ENCODE measurements around the gene PIGU.

The PIGU gene

DNA sequence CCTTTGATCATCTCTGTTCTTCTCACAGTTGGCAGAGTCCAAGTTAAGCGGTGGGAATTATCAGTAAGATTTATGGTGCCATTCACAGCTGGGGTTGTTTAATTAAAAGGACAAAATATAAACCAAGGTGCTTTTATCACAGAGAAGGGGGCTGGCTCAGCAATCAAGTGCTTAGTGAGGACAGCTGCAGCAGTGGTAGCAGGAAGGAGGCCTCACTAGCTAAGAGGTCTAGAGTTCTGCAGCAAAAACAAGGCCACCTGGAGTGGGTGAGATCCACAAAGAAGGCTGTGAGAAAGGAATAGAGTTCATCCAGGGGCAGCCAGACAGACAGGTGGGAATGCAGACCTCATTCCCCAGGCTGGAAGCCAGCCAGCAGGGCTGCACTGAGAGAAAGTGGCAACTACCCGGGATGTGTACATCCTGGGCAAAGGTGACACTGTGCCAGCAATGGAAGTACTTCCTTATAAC, 37.1 kb downstream of the PIGU start:
- Histone ChIP-seq H3K36me3 (ENCODE audit: control insufficient read depth in 2 of 2, insufficient read depth in 2 of 2, low read length in 2 of 2) (no peaks in the 10 kb centered on the region), H3K27ac (ENCODE audit: low read depth in 2 of 2, low read length in 2 of 2) (peak overlapping the region; percentile 73 to 88)

DNA sequence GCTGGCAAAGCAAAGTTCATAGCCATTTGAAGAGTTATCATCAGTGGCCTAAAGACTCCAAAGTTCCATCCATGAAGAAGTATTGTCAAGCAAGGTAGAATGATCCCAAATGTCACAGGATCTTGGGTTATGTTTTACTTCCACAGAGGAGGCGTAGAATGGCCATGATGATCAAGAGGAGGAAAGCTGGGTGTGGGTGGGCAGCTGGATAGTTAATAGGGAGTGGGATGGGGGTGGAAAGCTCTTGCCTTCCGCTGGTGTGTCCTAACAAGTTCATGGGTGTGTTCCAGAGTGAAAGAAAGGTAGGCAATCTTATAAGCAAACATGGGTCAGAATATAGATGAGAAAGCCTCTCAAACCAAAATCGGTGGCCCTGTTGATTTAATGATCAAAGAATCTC, 38.4 kb downstream of the PIGU start:
- H3K9me3 ChIP-seq (ENCODE audit: control insufficient read depth in 2 of 2, low read length in 2 of 2): no peaks in the 10 kb centered on the region
- no peaks in the 10 kb centered on the region for H3K27me3 ChIP-seq (ENCODE audit: control insufficient read depth in 2 of 2, insufficient read depth in 2 of 2, low read length in 2 of 2)
- peaks cover 30 to 56% of the 10 kb centered on the region in 2 donors for H3K4me1 ChIP-seq (ENCODE audit: control insufficient read depth in 2 of 2, insufficient read depth in 2 of 2, low read length in 2 of 2)
- peak overlapping the region; percentile 31 to 66 for H3K27ac ChIP-seq (ENCODE audit: low read depth in 2 of 2, low read length in 2 of 2)
- no peak overlapping the region for H3K4me3 ChIP-seq (ENCODE audit: low read length in 2 of 2)
- H3K9ac ChIP-seq (ENCODE audit: low read depth in 1 of 2, low read length in 2 of 2): no peak overlapping the region
- no peaks in the 10 kb centered on the region for H3K36me3 ChIP-seq (ENCODE audit: control insufficient read depth in 2 of 2, insufficient read depth in 2 of 2, low read length in 2 of 2)

More for the DNA sequence above, 37.1 kb downstream of the PIGU start:
- H3K9me3 ChIP-seq (ENCODE audit: control insufficient read depth in 2 of 2, low read length in 2 of 2): no peaks in the 10 kb centered on the region
- H3K4me3 ChIP-seq (ENCODE audit: low read length in 2 of 2): peak overlapping the region; percentile 37 to 42
- H3K9ac ChIP-seq (ENCODE audit: low read depth in 1 of 2, low read length in 2 of 2): peak overlapping the region in 1 of 2 donors; percentile 61
- H3K27me3 ChIP-seq (ENCODE audit: control insufficient read depth in 2 of 2, insufficient read depth in 2 of 2, low read length in 2 of 2): no peaks in the 10 kb centered on the region
- H3K4me1 ChIP-seq (ENCODE audit: control insufficient read depth in 2 of 2, insufficient read depth in 2 of 2, low read length in 2 of 2): peaks cover 27 to 45% of the 10 kb centered on the region in 2 donors

DNA sequence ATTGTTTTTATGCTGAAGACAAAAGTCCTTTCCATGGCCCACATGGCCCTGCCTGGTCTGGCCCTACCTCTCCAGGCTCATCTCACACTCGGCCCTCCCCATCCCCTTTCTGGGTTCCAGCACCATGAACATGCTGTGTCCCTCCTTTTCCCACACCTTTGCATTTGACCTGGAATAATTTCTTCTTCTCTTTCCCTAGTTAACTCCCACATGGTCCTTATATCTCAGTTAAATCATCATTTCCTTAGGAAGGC, 38.9 kb downstream of the PIGU start:
- Histone ChIP-seq H3K4me1 (ENCODE audit: control insufficient read depth in 2 of 2, insufficient read depth in 2 of 2, low read length in 2 of 2) (peaks cover 33 to 62% of the 10 kb centered on the region in 2 donors), H3K36me3 (ENCODE audit: control insufficient read depth in 2 of 2, insufficient read depth in 2 of 2, low read length in 2 of 2) (no peaks in the 10 kb centered on the region), H3K9ac (ENCODE audit: low read depth in 1 of 2, low read length in 2 of 2) (no peak overlapping the region), H3K4me3 (ENCODE audit: low read length in 2 of 2) (no peak overlapping the region), H3K27ac (ENCODE audit: low read depth in 2 of 2, low read length in 2 of 2) (peak overlapping the region; percentile 54 to 66), H3K27me3 (ENCODE audit: control insufficient read depth in 2 of 2, insufficient read depth in 2 of 2, low read length in 2 of 2) (no peaks in the 10 kb centered on the region), H3K9me3 (ENCODE audit: control insufficient read depth in 2 of 2, low read length in 2 of 2) (no peaks in the 10 kb centered on the region)

DNA sequence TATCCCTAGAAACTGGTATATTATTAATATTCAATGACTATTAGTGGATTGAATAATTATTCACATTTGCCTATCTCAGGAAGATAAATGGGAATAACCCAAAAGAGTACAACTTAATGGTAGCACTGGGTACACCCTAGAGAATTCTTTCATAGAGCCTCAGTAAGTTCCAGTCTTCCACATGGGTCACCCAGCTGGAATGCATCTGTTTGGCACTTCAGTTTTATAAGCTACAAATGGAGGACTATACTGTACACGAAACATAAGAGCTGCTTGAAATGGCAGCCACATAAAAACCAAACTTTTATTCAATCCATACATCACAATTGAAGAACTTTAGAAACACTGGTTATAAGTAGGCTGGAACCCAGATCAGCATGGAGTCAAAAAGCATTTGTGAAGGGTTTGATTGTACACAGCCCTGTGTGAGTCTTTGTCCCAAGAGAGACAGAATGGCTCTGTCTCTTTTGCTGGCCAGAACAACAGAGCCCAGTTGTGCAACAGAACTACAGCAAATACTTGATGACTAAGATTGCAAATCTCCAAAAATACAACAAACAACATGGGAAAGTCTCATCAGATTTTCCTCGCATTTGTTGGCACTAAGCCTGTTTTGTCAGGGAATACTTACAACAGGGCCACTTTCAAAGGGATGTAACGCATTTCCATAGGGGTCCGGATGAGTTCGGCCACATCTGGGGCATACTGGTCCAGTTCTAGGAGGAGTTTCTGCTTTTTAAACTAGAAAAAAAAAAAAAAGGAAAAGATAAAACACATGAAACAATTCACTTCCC, 39.5 kb downstream of the PIGU start:
- no peaks in the 10 kb centered on the region for H3K27me3 ChIP-seq (ENCODE audit: control insufficient read depth in 2 of 2, insufficient read depth in 2 of 2, low read length in 2 of 2)
- no peaks in the 10 kb centered on the region for H3K36me3 ChIP-seq (ENCODE audit: control insufficient read depth in 2 of 2, insufficient read depth in 2 of 2, low read length in 2 of 2)
- peaks cover 33 to 62% of the 10 kb centered on the region in 2 donors for H3K4me1 ChIP-seq (ENCODE audit: control insufficient read depth in 2 of 2, insufficient read depth in 2 of 2, low read length in 2 of 2)
- no peak overlapping the region for H3K4me3 ChIP-seq (ENCODE audit: low read length in 2 of 2)
- no peaks in the 10 kb centered on the region for H3K9me3 ChIP-seq (ENCODE audit: control insufficient read depth in 2 of 2, low read length in 2 of 2)
- no peak overlapping the region for H3K9ac ChIP-seq (ENCODE audit: low read depth in 1 of 2, low read length in 2 of 2)
- H3K27ac ChIP-seq (ENCODE audit: low read depth in 2 of 2, low read length in 2 of 2): peak overlapping the region; percentile 54 to 66

DNA sequence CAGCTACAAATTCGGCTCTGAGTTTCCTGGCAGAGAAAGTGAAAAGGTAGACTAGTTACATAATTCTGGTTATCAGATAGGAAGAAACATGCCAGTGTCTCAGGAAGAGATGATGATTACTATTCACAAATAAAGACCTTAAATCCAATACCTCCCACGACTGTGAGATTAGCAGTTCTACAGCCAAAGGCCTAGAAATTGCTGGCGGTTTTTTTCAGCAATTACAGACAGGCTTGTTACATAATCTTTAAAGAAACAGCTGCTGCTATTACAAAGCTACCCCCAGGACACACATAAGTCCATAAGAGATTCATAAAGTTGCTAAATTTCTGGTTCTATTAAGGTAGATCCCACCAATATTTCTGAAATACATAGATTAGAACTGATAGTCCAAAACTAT, 40.2 kb downstream of the PIGU start:
- H3K4me1 ChIP-seq (ENCODE audit: control insufficient read depth in 2 of 2, insufficient read depth in 2 of 2, low read length in 2 of 2): peaks cover 31 to 56% of the 10 kb centered on the region in 2 donors
- H3K9ac ChIP-seq (ENCODE audit: low read depth in 1 of 2, low read length in 2 of 2): no peak overlapping the region
- no peaks in the 10 kb centered on the region for H3K27me3 ChIP-seq (ENCODE audit: control insufficient read depth in 2 of 2, insufficient read depth in 2 of 2, low read length in 2 of 2)
- no peaks in the 10 kb centered on the region for H3K9me3 ChIP-seq (ENCODE audit: control insufficient read depth in 2 of 2, low read length in 2 of 2)
- no peaks in the 10 kb centered on the region for H3K36me3 ChIP-seq (ENCODE audit: control insufficient read depth in 2 of 2, insufficient read depth in 2 of 2, low read length in 2 of 2)
- H3K4me3 ChIP-seq (ENCODE audit: low read length in 2 of 2): no peak overlapping the region
- H3K27ac ChIP-seq (ENCODE audit: low read depth in 2 of 2, low read length in 2 of 2): peak overlapping the region; percentile 13 to 46

DNA sequence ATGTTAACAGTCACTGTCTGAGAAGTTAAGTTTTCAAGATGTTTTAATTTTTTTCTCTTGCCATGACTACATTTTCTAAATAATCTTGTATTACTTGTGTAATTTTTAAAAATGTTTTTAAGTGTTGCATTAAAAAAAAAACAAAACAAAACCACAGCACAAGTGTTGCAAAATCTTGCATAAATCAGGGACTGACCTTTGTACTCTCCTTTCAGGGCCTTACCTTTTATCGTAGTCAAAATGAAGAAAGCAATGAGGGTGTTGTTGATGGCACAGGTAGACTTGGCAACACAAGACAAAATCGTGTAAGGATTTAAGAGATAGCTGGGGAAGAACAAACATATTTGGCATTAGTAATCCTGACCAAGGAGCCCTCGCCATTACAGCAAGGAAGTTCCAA, 42.5 kb downstream of the PIGU start:
- Histone ChIP-seq H3K4me1 (ENCODE audit: control insufficient read depth in 2 of 2, insufficient read depth in 2 of 2, low read length in 2 of 2) (peaks cover 15 to 37% of the 10 kb centered on the region in 2 donors), H3K36me3 (ENCODE audit: control insufficient read depth in 2 of 2, insufficient read depth in 2 of 2, low read length in 2 of 2) (no peaks in the 10 kb centered on the region), H3K9ac (ENCODE audit: low read depth in 1 of 2, low read length in 2 of 2) (no peak overlapping the region), H3K27me3 (ENCODE audit: control insufficient read depth in 2 of 2, insufficient read depth in 2 of 2, low read length in 2 of 2) (no peaks in the 10 kb centered on the region), H3K9me3 (ENCODE audit: control insufficient read depth in 2 of 2, low read length in 2 of 2) (no peaks in the 10 kb centered on the region), H3K27ac (ENCODE audit: low read depth in 2 of 2, low read length in 2 of 2) (peak overlapping the region; percentile 18 to 63), H3K4me3 (ENCODE audit: low read length in 2 of 2) (no peak overlapping the region)

DNA sequence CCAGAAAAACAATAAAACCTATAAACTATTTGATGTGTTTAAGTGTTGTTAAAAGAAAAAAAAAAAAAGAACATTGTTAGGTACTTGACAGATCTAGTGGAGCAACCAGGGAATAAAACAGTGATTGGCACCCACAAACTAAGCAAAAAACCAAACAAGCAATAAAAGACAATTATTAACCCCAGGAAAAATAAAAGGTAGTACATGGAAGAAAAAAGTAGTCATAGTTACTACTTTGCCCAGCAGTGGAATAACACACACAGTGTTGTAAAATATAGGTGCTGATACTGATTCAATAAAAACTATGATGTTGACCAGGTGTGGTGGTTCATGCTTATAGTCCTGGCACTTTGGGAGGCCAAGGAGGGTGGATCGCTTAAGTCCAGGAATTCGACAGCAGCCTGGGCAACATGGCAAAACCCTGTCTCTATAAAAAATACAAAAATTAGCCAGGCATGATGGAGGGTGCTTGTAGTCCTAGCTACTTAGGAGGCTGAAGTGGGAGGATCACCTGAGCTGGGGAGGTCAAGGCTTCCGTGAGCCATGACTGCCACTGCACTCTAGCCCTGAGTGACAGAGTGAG, 43.9 kb downstream of the PIGU start:
- peak overlapping the region; percentile 56 to 75 for H3K27ac ChIP-seq (ENCODE audit: low read depth in 2 of 2, low read length in 2 of 2)
- no peaks in the 10 kb centered on the region for H3K36me3 ChIP-seq (ENCODE audit: control insufficient read depth in 2 of 2, insufficient read depth in 2 of 2, low read length in 2 of 2)
- no peak overlapping the region for H3K9ac ChIP-seq (ENCODE audit: low read depth in 1 of 2, low read length in 2 of 2)
- H3K27me3 ChIP-seq (ENCODE audit: control insufficient read depth in 2 of 2, insufficient read depth in 2 of 2, low read length in 2 of 2): no peaks in the 10 kb centered on the region
- H3K4me3 ChIP-seq (ENCODE audit: low read length in 2 of 2): no peak overlapping the region
- peaks cover 12 to 25% of the 10 kb centered on the region in 2 donors for H3K4me1 ChIP-seq (ENCODE audit: control insufficient read depth in 2 of 2, insufficient read depth in 2 of 2, low read length in 2 of 2)
- no peaks in the 10 kb centered on the region for H3K9me3 ChIP-seq (ENCODE audit: control insufficient read depth in 2 of 2, low read length in 2 of 2)

DNA sequence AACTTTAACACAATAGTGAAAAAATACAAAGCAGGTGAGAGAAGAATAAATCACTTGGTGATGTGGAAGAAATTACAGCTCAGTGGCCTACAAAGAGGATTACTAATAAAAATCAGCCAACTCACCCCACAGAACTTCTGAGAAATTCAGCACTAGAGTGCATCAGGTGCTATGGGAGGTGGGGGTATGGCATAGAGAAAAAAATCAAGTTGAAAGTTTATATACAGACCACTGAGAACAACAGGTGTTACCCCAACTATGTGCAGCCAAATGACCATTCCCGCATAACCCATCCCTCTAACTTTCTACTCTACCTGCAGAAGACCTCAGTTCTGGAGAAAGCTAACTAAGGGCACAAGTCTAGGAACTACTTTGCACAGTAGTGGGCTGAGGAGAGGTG, 47.0 kb downstream of the PIGU start:
- Histone ChIP-seq H3K36me3 (ENCODE audit: control insufficient read depth in 2 of 2, insufficient read depth in 2 of 2, low read length in 2 of 2) (no peaks in the 10 kb centered on the region), H3K9ac (ENCODE audit: low read depth in 1 of 2, low read length in 2 of 2) (no peak overlapping the region), H3K27me3 (ENCODE audit: control insufficient read depth in 2 of 2, insufficient read depth in 2 of 2, low read length in 2 of 2) (no peaks in the 10 kb centered on the region), H3K4me3 (ENCODE audit: low read length in 2 of 2) (no peak overlapping the region), H3K27ac (ENCODE audit: low read depth in 2 of 2, low read length in 2 of 2) (no peak overlapping the region), H3K4me1 (ENCODE audit: control insufficient read depth in 2 of 2, insufficient read depth in 2 of 2, low read length in 2 of 2) (peaks cover 9 to 26% of the 10 kb centered on the region in 2 donors), H3K9me3 (ENCODE audit: control insufficient read depth in 2 of 2, low read length in 2 of 2) (no peaks in the 10 kb centered on the region)

DNA sequence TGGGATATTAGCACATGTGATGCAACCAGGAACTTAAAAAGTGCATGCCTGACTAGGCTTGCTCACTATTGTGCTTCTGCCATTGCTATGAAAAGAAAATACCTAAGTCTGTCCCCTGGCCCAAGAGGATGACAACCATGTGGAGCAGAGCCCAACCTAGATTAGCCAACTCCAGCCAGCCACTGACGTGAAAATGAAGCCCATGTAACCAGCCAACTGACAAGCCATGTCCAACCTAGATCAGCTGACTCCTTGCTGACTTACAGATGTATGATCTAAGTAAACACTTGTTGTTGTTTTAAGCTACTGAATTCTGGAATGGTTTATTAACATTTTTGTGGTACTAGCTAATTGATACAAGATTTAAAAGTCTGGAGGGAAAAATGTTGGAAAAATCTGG, 47.5 kb downstream of the PIGU start:
- H3K27ac ChIP-seq (ENCODE audit: low read depth in 2 of 2, low read length in 2 of 2): no peak overlapping the region
- peaks cover 4 to 20% of the 10 kb centered on the region in 2 donors for H3K4me1 ChIP-seq (ENCODE audit: control insufficient read depth in 2 of 2, insufficient read depth in 2 of 2, low read length in 2 of 2)
- H3K36me3 ChIP-seq (ENCODE audit: control insufficient read depth in 2 of 2, insufficient read depth in 2 of 2, low read length in 2 of 2): no peaks in the 10 kb centered on the region
- H3K27me3 ChIP-seq (ENCODE audit: control insufficient read depth in 2 of 2, insufficient read depth in 2 of 2, low read length in 2 of 2): no peaks in the 10 kb centered on the region
- no peaks in the 10 kb centered on the region for H3K9me3 ChIP-seq (ENCODE audit: control insufficient read depth in 2 of 2, low read length in 2 of 2)
- H3K4me3 ChIP-seq (ENCODE audit: low read length in 2 of 2): no peak overlapping the region
- no peak overlapping the region for H3K9ac ChIP-seq (ENCODE audit: low read depth in 1 of 2, low read length in 2 of 2)

DNA sequence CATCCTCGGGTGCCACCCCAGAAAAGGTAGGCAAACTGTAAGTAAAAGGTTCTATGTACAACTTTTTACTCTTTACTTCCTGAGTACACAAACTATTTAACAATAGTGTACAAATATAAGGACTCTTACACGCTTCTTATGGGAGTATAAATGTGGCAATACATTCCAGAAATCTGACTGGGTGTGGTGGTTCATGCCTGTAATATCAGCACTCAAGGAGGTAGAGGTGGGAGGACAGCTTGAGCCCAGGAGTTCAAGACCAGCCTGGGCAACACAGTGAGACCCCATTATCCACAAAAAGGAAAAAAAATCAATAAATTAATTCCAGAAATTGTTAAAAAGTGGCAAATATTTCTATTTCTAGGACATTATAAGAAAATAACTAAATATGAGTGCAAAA, 48.9 kb downstream of the PIGU start:
- peak overlapping the region in 1 of 2 donors; percentile 50 for H3K27ac ChIP-seq (ENCODE audit: low read depth in 2 of 2, low read length in 2 of 2)
- no peak overlapping the region for H3K9ac ChIP-seq (ENCODE audit: low read depth in 1 of 2, low read length in 2 of 2)
- H3K36me3 ChIP-seq (ENCODE audit: control insufficient read depth in 2 of 2, insufficient read depth in 2 of 2, low read length in 2 of 2): no peaks in the 10 kb centered on the region
- H3K4me1 ChIP-seq (ENCODE audit: control insufficient read depth in 2 of 2, insufficient read depth in 2 of 2, low read length in 2 of 2): peaks cover 2 to 8% of the 10 kb centered on the region in 2 donors
- H3K9me3 ChIP-seq (ENCODE audit: control insufficient read depth in 2 of 2, low read length in 2 of 2): no peaks in the 10 kb centered on the region
- no peak overlapping the region for H3K4me3 ChIP-seq (ENCODE audit: low read length in 2 of 2)
- H3K27me3 ChIP-seq (ENCODE audit: control insufficient read depth in 2 of 2, insufficient read depth in 2 of 2, low read length in 2 of 2): no peaks in the 10 kb centered on the region

All from mucosa of rectum (tissue), 2 donors.